K562 (cell line): ENCODE measurements around the gene C20orf96. TPM values are rescaled to one million over a fixed set of nuclear protein-coding genes. Genes with fewer than 3 reads are reported as not detected.

ENCODE experiments used
- CEBPG ChIP-seq, 3 experiments: fragments of 200-800 bp in 1 of 3; sonication (Bioruptor generic) in 1 of 3; sonication (generic) in 1 of 3; formaldehyde crosslinking in 1 of 3; IDR thresholded peaks in 2 of 3; conservative IDR thresholded peaks in 1 of 3; 2 replicates each; pipeline versions ENCODE4 v1.6.1 to v1.8.0; 2016 to 2022; ENCODE audit warnings: missing compliant biosample characterization in 2 of 3, missing genetic modification characterization in 2 of 3, mild to moderate bottlenecking in 1 of 3, missing genetic modification reagents in 1 of 3
- CTBP1 ChIP-seq: fragments of 450-650 bp; IDR thresholded peaks from 2 replicates; pipeline ENCODE4 v1.6.1; 2016; ENCODE audit warnings: borderline replicate concordance
- ESRRA ChIP-seq: fragments of 450-650 bp; IDR thresholded peaks from 2 replicates; pipeline ENCODE4 v1.6.1; 2014; ENCODE audit warnings: low read depth, mild to moderate bottlenecking, moderate library complexity, borderline replicate concordance
- FOXA1 ChIP-seq: fragments of 450-650 bp; IDR thresholded peaks from 2 replicates; pipeline ENCODE4 v1.6.1; 2016; ENCODE audit warnings: mild to moderate bottlenecking, borderline replicate concordance
- MAFG ChIP-seq: fragments of 450-650 bp; conservative IDR thresholded peaks from 2 replicates; pipeline ENCODE4 v1.6.1; 2016; ENCODE audit warnings: missing genetic modification characterization, missing compliant biosample characterization
- NCOR1 ChIP-seq: fragments of 450-650 bp; IDR thresholded peaks from 2 replicates; pipeline ENCODE4 v1.6.1; 2016; ENCODE audit warnings: mild to moderate bottlenecking, moderate library complexity
- NEUROD1 ChIP-seq: fragments of 150-350 bp; IDR thresholded peaks from 2 replicates; pipeline ENCODE4 v1.6.1; 2014; ENCODE audit warnings: borderline replicate concordance, low read length, low read depth; ENCODE audit not compliant: partially characterized antibody
- NFE2L1 ChIP-seq: fragments of 450-650 bp; IDR thresholded peaks from 2 replicates; pipeline ENCODE4 v1.6.1; 2016; ENCODE audit warnings: missing genetic modification characterization, low read depth, mild to moderate bottlenecking, missing compliant biosample characterization, moderate library complexity, borderline replicate concordance
- NFIC ChIP-seq: fragments of 450-650 bp; IDR thresholded peaks from 2 replicates; pipeline ENCODE4 v1.6.1; 2017; ENCODE audit warnings: mild to moderate bottlenecking, inconsistent platforms
- PHF20 ChIP-seq: fragments of 450-650 bp; IDR thresholded peaks from 2 replicates; pipeline ENCODE4 v1.6.1; 2018; ENCODE audit not compliant: partially characterized antibody
- RB1 ChIP-seq: fragments of 450-650 bp; IDR thresholded peaks from 2 replicates; pipeline ENCODE4 v1.6.1; 2017; ENCODE audit warnings: low read depth, mild to moderate bottlenecking
- RBM34 ChIP-seq: fragments of 200-400 bp; formaldehyde crosslinking; IDR thresholded peaks from 2 replicates; pipeline ENCODE4 v1.6.1; 2018; ENCODE audit warnings: low read length, borderline replicate concordance; ENCODE audit not compliant: insufficient read depth
- RFX5 ChIP-seq: IDR thresholded peaks from 2 replicates; pipeline ENCODE4 v1.6.1; 2011; ENCODE audit warnings: low read depth, mild to moderate bottlenecking, improper control_type of control experiment, low read length
- SOX6 ChIP-seq: fragments of 450-650 bp; IDR thresholded peaks from 2 replicates; pipeline ENCODE4 v1.6.1; 2014; ENCODE audit warnings: mild to moderate bottlenecking
- ZNF224 ChIP-seq: sonication (generic); formaldehyde crosslinking; IDR thresholded peaks from 2 replicates; pipeline ENCODE4 v1.8.0; 2022; ENCODE audit warnings: mild to moderate bottlenecking, missing genetic modification reagents
- ZNF23 ChIP-seq: fragments of 250-450 bp; sonication (Bioruptor Pico); IDR thresholded peaks from 2 replicates; pipeline ENCODE4 v1.4.0; 2020; ENCODE audit warnings: mild to moderate bottlenecking
- ZNF232 ChIP-seq: sonication (generic); formaldehyde crosslinking; IDR thresholded peaks from 2 replicates; pipeline ENCODE4 v1.8.0; 2022; ENCODE audit warnings: mild to moderate bottlenecking, missing genetic modification reagents
- ZNF282 ChIP-seq: sonication (generic); formaldehyde crosslinking; IDR thresholded peaks from 2 replicates; pipeline ENCODE4 v1.8.1; 2023; ENCODE audit warnings: missing genetic modification reagents
- ZNF561 ChIP-seq: fragments of 450-650 bp; formaldehyde crosslinking; conservative IDR thresholded peaks from 2 replicates; pipeline ENCODE4 v1.4.0; 2020; ENCODE audit warnings: mild to moderate bottlenecking, moderate library complexity
- ZNF766 ChIP-seq: fragments of 200-800 bp; sonication (Bioruptor generic); conservative IDR thresholded peaks from 2 replicates; pipeline ENCODE4 v1.6.1; 2016; ENCODE audit warnings: missing genetic modification characterization, missing compliant biosample characterization
- polyA plus RNA-seq, 8 experiments: library from polyadenylated mRNA; depleted of rRNA in 4 of 8; stranded (reverse) in 5 of 8; unstranded in 3 of 8; fragments of >200 nt; fragmentation: Nextera tagmentation in 2 of 8; fragmentation: Illumina TruSeq in 1 of 8; extraction: Ambion mirVana in 2 of 8; extraction: Trizol in 1 of 8; gene quantifications; 2 replicates each; pipeline versions ENCODE4 v1.2.1 to v1.2.3, GENCODE V29; 2011 to 2014; ENCODE audit warnings: inconsistent platforms in 1 of 8, missing spikeins in 1 of 8
- total RNA-seq, 7 experiments: library from RNA; depleted of rRNA in 6 of 7; stranded (reverse); fragments of >200 nt in 6 of 7; fragmentation: Illumina TruSeq in 2 of 7; extraction: Trizol in 2 of 7; gene quantifications; 2 replicates each; pipeline versions ENCODE4 v1.2.1 to v1.2.3, GENCODE V29; 2011 to 2021; ENCODE audit warnings: low replicate concordance in 1 of 7
- TF ChIP-seq, protein P1 (sequence below): sonication (generic); formaldehyde crosslinking; IDR thresholded peaks from 2 replicates; pipeline ENCODE4 v1.8.1; 2023; ENCODE audit warnings: mild to moderate bottlenecking, missing genetic modification reagents
- TF ChIP-seq, protein P2 (sequence below): fragments of 250-450 bp; sonication (Bioruptor Pico); IDR thresholded peaks from 2 replicates; pipeline ENCODE4 v1.5.0; 2021; ENCODE audit warnings: mild to moderate bottlenecking, borderline replicate concordance
- TF ChIP-seq, protein P3 (sequence below): sonication (generic); formaldehyde crosslinking; IDR thresholded peaks from 2 replicates; pipeline ENCODE4 v1.8.1; 2023; ENCODE audit warnings: mild to moderate bottlenecking, missing genetic modification reagents, moderate library complexity

Gene C20orf96
- total and polyA plus RNA-seq, 9 of the 15 experiments (the other 6 are each of a cell fraction or from before 2014, with no cell fraction given): 1.7 to 11.7 (median 4.2) TPM

DNA sequence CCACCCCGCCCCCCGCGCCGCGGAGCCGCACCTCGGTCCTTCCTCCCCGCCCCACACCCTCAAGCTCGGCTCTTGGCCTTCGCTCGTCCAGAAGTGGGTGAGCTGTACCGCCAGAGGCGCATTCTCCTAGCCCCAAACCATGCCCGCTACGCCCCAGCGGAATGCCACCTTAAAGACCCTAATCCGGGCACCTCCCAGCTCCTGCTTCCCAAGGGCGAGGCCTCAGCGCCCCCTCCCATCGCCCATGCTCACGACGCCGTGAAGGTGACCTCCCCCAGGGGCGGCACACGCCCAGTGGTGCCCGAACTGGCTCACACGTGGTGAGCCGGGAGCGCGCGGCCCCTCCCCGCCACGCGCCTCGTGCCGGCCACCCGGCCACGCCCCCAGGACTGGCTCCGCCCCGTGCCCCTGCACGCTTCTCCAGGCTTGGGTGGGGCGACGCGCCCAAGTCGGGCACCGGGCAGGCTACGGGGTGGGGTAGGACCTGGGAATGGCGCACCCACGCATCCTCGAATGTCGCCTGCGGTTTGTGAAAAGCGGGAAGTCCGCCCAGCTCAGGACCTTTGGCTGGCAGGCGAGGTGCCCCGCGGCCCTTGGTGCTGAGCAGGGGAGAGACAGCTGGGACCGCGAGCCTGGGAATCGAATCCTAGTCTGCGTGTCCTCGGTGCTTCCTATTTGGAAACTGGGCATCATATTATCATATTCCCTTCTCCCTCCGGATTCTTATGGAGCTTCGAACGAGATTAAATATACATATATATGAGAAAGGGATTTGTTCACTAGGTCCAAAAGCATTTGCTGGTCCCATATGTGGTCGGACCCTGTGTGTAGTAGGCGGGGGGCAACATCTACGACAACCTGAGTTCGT lies 33.9 kb upstream of the C20orf96 start (continued):
- TF ChIP-seq, protein P1, sequence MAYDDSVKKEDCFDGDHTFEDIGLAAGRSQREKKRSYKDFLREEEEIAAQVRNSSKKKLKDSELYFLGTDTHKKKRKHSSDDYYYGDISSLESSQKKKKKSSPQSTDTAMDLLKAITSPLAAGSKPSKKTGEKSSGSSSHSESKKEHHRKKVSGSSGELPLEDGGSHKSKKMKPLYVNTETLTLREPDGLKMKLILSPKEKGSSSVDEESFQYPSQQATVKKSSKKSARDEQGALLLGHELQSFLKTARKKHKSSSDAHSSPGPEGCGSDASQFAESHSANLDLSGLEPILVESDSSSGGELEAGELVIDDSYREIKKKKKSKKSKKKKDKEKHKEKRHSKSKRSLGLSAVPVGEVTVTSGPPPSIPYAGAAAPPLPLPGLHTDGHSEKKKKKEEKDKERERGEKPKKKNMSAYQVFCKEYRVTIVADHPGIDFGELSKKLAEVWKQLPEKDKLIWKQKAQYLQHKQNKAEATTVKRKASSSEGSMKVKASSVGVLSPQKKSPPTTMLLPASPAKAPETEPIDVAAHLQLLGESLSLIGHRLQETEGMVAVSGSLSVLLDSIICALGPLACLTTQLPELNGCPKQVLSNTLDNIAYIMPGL: peak; percentile 59; the same call in 1 of the 2 replicates
- peak; percentile 37; the same call in 1 of the 2 replicates for TF ChIP-seq SOX6
- TF ChIP-seq ZNF224 (CRISPR knock-in tag): peak; percentile 92
- 0 out of 2 replicates have a peak, but pooled peaks have one; percentile 24 for TF ChIP-seq RB1
- TF ChIP-seq, protein P2, sequence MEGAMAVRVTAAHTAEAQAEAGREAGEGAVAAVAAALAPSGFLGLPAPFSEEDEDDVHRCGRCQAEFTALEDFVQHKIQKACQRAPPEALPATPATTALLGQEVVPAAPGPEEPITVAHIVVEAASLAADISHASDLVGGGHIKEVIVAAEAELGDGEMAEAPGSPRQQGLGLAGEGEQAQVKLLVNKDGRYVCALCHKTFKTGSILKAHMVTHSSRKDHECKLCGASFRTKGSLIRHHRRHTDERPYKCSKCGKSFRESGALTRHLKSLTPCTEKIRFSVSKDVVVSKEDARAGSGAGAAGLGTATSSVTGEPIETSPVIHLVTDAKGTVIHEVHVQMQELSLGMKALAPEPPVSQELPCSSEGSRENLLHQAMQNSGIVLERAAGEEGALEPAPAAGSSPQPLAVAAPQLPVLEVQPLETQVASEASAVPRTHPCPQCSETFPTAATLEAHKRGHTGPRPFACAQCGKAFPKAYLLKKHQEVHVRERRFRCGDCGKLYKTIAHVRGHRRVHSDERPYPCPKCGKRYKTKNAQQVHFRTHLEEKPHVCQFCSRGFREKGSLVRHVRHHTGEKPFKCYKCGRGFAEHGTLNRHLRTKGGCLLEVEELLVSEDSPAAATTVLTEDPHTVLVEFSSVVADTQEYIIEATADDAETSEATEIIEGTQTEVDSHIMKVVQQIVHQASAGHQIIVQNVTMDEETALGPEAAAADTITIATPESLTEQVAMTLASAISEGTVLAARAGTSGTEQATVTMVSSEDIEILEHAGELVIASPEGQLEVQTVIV (CRISPR knock-in tag): no peak
- peak; percentile 68; the same call in 1 of the 2 replicates for TF ChIP-seq RFX5
- TF ChIP-seq ESRRA: peak; percentile 87
- TF ChIP-seq CEBPG (CRISPR knock-in tag; IDR thresholded peaks at IDR 0.05): peak; percentile 59
- TF ChIP-seq CEBPG (tag; conservative IDR thresholded peaks at IDR 0.05 in 1 of 2, IDR thresholded peaks at IDR 0.05 in 1 of 2): no peak
- no peak for TF ChIP-seq ZNF766 (CRISPR knock-in tag)
- no peak for TF ChIP-seq PHF20
- TF ChIP-seq NCOR1: peak; percentile 32; the same call in 1 of the 2 replicates
- TF ChIP-seq FOXA1: no peak
- TF ChIP-seq NFE2L1 (tag): no peak
- TF ChIP-seq RBM34: 0 out of 2 replicates have a peak, but pooled peaks have one; percentile 42
- no peak for TF ChIP-seq ZNF561 (CRISPR knock-in tag)
- TF ChIP-seq ZNF23 (CRISPR knock-in tag): no peak
- peak; percentile 84; the same call in 1 of the 2 replicates for TF ChIP-seq ZNF282 (CRISPR knock-in tag)
- no peak for TF ChIP-seq MAFG (tag)
- TF ChIP-seq, protein P3, sequence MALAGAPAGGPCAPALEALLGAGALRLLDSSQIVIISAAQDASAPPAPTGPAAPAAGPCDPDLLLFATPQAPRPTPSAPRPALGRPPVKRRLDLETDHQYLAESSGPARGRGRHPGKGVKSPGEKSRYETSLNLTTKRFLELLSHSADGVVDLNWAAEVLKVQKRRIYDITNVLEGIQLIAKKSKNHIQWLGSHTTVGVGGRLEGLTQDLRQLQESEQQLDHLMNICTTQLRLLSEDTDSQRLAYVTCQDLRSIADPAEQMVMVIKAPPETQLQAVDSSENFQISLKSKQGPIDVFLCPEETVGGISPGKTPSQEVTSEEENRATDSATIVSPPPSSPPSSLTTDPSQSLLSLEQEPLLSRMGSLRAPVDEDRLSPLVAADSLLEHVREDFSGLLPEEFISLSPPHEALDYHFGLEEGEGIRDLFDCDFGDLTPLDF: peak; percentile 69; the same call in 1 of the 2 replicates
- peak; percentile 74 for TF ChIP-seq CTBP1
- peak; percentile 18 for TF ChIP-seq NEUROD1
- peak; percentile 95 for TF ChIP-seq ZNF232 (CRISPR knock-in tag)
- TF ChIP-seq NFIC: peak; percentile 48; the same call in 1 of the 2 replicates
